HG03108 (cell line): ENCODE data around the gene CD82.
A peak's percentile ranks its signal among the peaks of the same experiment; 100 is the strongest.
"Not testable (repeated sequence)": the region's sequence is repeated elsewhere in the genome, so short reads cannot be mapped to it uniquely, and the experiment has no call there.

Experiments
- ATAC-seq: cut with Tn5 transposase; IDR thresholded peaks from one replicate; pipeline ENCODE4 v1.9.1; 2021; ENCODE audit warnings: moderate library complexity; ENCODE audit not compliant: unreplicated experiment

The CD82 gene

GRCh38 chr11:44533921-44534711 is 31.3 kb upstream of the CD82 start:
- no peak for ATAC-seq

GRCh38 chr11:44535191-44535980 is 30.1 kb upstream of the CD82 start:
- no peak for ATAC-seq

- no peak for ATAC-seq
These were observed 28.5 kb upstream of the CD82 start for GRCh38 chr11:44536788-44537516.

- ATAC-seq: no peak
These were observed 27.8 kb upstream of the CD82 start for GRCh38 chr11:44537679-44538078.

- peak; percentile 58 for ATAC-seq
These were observed 26.9 kb upstream of the CD82 start for GRCh38 chr11:44538375-44539054.

- no peak for ATAC-seq
These were observed 25.5 kb upstream of the CD82 start for GRCh38 chr11:44539971-44540370.

- no peak for ATAC-seq
These were observed 24.8 kb upstream of the CD82 start for GRCh38 chr11:44540667-44541066.

GRCh38 chr11:44542372-44542771 is 23.1 kb upstream of the CD82 start:
- no peak for ATAC-seq

GRCh38 chr11:44546984-44547383 is 18.5 kb upstream of the CD82 start:
- not testable (repeated sequence) for ATAC-seq

GRCh38 chr11:44547534-44547933 is 17.9 kb upstream of the CD82 start:
- ATAC-seq: not testable (repeated sequence)

GRCh38 chr11:44548032-44548695 is 17.3 kb upstream of the CD82 start:
- no peak for ATAC-seq

GRCh38 chr11:44548961-44549749 is 16.3 kb upstream of the CD82 start:
- ATAC-seq: not testable (repeated sequence)

- no peak for ATAC-seq
These were observed 15.3 kb upstream of the CD82 start for GRCh38 chr11:44550123-44550522.

- ATAC-seq: no peak
These were observed 13.9 kb upstream of the CD82 start for GRCh38 chr11:44551456-44552139.

GRCh38 chr11:44555031-44555800 is 10.2 kb upstream of the CD82 start:
- ATAC-seq: no peak

GRCh38 chr11:44556735-44557409 is 8.6 kb upstream of the CD82 start:
- ATAC-seq: peak; percentile 32

GRCh38 chr11:44557464-44557863 is 8.0 kb upstream of the CD82 start:
- ATAC-seq: no peak
